SK-N-MC (cell line): ENCODE results near the gene PDE3B.

Experiments used
- DNase-seq: peaks from one replicate; pipeline ENCODE4 v3.0.0-alpha.2; 2011; ENCODE audit warnings: low read depth, low spot score
- H3K27ac ChIP-seq: fragments of 200-600 bp; sonication (generic); 2 replicates; pipeline ENCODE4 v1.5.1; 2016; ENCODE audit warnings: mixed run types
- H3K36me3 ChIP-seq: fragments of 200-600 bp; sonication (generic); 2 replicates; pipeline ENCODE4 v1.6.1; 2017; ENCODE audit warnings: antibody characterized with exemption, low read length, mixed read lengths; ENCODE audit not compliant: insufficient read depth
- H3K4me3 ChIP-seq: fragments of 200-600 bp; sonication (generic); 2 replicates; pipeline ENCODE4 v1.5.1; 2016
- H3K9ac ChIP-seq: fragments of 200-600 bp; sonication (generic); 2 replicates; pipeline ENCODE4 v1.8.0; 2017; ENCODE audit warnings: mixed run types, mixed read lengths; ENCODE audit not compliant: insufficient read length
- H3K9me3 ChIP-seq: fragments of 200-600 bp; sonication (generic); 2 replicates; pipeline ENCODE4 v1.6.1; 2017; ENCODE audit warnings: low read depth, mild to moderate bottlenecking, antibody characterized with exemption, low read length, moderate library complexity, mixed read lengths
- EZH2 ChIP-seq: fragments of 200-600 bp; sonication (generic); IDR thresholded peaks from one replicate; pipeline ENCODE4 v1.6.1; 2017; ENCODE audit warnings: antibody characterized with exemption
- FOXP2 ChIP-seq: optimal IDR thresholded peaks from 2 replicates; pipeline ENCODE3; 2011; ENCODE audit warnings: mild to moderate bottlenecking, moderate library complexity; ENCODE audit not compliant: insufficient read depth; ENCODE audit errors: extremely low read length, control extremely low read depth
- POLR2AphosphoS5 ChIP-seq: IDR thresholded peaks from 2 replicates; pipeline ENCODE4 v1.6.1; 2012; ENCODE audit warnings: mild to moderate bottlenecking, low read depth, low read length, borderline replicate concordance

Gene PDE3B

DNA sequence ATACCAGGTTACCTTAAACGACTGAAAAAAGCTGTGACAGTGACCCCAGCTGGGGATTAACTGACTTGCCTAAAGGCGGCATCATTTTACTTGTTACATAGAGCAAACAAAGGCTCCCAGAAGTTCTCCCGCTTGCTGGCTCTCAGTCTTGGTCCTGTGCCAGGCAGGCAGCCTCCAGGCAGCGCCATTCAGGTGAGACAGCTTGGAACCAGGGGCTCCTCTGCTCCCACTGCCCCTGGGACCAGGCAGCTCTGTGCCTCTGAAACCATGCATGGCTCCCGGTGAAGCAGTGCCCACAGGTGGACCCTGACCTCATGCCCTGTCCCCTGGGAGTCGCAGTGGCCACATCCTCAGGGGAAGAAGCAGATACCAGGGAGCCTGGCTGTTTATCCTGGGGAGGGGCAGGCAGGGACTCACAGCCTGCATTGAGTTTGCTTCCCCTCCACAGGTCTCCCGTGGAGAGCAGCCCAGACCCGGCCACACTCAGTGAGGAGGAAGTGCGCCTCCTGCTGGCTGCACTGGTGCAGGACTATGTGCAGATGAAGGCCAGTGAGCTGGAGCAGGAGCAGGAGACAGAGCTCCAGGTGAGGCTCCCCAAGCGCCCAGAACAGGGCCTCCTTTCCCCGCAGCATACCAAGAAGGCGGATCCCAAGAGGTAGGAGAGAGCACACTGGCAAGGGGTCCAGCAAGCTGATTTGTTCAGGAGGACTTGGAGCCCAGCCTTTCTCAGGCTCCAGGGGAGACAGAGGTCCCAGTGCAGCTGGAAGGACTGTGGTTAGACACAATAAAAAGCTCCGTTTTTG lies 264.0 kb downstream of the PDE3B start:
- Histone ChIP-seq H3K36me3 (no peaks in the 10 kb centered on the region; the same call in 1 of the 2 replicates), H3K9ac (peak overlapping the region; percentile 54), H3K27ac (peak overlapping the region; percentile 94), H3K4me3 (peak overlapping the region; percentile 70), H3K9me3 (no peaks in the 10 kb centered on the region)
- no peak for DNase-seq
- TF ChIP-seq FOXP2 (no peak), POLR2AphosphoS5 (no peak), EZH2 (no peak)

DNA sequence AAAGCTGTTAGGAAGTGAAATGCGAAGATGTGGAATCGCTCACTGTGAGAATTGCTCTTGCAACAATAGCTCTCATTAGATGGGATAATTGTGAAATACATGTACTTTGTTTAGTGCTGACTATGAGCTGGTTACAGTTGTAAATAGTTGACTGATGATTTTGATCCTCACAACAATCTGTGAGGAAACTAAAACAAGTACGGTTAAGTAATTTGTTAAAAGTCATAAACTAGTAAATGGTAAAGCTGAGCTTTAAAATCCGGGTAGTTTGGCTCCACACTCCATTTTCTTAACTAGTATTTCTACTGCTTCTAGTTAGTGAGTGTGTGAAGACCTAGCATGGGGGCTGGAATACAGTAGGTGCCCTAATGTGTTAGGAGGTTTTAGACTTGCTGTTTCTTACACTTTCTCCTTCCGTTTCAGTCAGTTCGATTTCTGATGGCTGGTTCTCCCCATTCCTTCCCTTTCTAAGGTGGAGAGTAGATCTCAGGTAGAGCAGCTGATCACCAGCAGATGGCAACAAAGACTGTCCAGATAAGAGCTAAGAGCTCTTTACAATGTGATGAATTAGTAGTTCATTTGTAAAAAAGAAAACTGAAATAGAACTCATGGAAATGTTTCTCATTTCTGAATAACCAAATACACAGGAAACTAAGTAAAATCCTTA lies 264.7 kb downstream of the PDE3B start:
- peak overlapping the region; percentile 80 for H3K9ac ChIP-seq
- peak overlapping the region; percentile 94 for H3K27ac ChIP-seq
- H3K9me3 ChIP-seq = no peaks in the 10 kb centered on the region
- TF ChIP-seq EZH2 (no peak), POLR2AphosphoS5 (no peak), FOXP2 (no peak)
- DNase-seq = peak; percentile 77
- H3K4me3 ChIP-seq = peak overlapping the region; percentile 70
- no peaks in the 10 kb centered on the region; the same call in 1 of the 2 replicates for H3K36me3 ChIP-seq

DNA sequence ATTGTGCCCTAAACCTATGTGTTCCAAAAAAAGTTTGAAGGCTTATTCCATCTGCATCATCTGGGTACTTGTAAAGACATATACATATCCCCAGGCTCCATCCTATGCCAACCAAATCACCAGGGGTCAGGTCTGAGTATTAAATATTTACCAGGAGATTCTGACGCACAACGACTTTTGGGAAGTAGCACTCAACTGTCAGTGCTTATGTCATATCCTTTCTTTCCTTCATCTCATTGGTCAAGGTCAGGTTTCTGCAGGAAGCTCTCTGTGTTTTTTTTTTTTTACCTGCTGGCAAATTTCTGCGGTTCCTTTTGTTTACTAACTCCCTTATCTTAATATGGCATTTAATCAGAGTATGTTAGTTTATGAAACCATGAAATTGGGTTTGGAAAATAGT lies 270.9 kb downstream of the PDE3B start:
- DNase-seq = no peak
- H3K27ac ChIP-seq = peak overlapping the region; percentile 86
- H3K4me3 ChIP-seq = no peak overlapping the region
- TF ChIP-seq POLR2AphosphoS5 (no peak), FOXP2 (no peak), EZH2 (no peak)
- H3K9me3 ChIP-seq = no peaks in the 10 kb centered on the region; the same call in 1 of the 2 replicates
- H3K36me3 ChIP-seq = peaks cover 8% of the 10 kb centered on the region; the same call in 1 of the 2 replicates
- H3K9ac ChIP-seq = no peak overlapping the region

DNA sequence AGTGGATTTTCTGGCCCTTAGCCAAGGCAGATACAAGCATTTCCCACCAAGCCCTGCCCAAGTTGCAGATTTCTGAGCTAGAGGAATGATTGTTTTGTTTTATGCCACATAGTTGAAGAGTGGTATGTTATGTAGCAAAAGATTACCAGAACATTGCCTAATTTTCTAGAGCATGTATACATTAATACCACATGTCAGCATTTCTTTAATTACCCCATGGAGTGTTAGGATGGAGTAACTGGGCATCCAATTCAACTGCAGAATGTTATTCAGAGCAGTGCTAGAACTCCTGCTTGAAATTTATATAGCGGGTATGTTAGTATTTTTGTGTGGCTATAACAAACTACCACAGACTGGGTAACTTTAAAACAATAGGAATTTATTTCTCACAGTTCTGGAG lies 272.8 kb downstream of the PDE3B start:
- no peaks in the 10 kb centered on the region; the same call in 1 of the 2 replicates for H3K9me3 ChIP-seq
- H3K36me3 ChIP-seq = peaks cover 8% of the 10 kb centered on the region; the same call in 1 of the 2 replicates
- no peak overlapping the region for H3K9ac ChIP-seq
- peak overlapping the region; percentile 86 for H3K27ac ChIP-seq
- no peak for TF ChIP-seq EZH2
- no peak for TF ChIP-seq FOXP2
- no peak for TF ChIP-seq POLR2AphosphoS5
- peak overlapping the region; percentile 26; the same call in 1 of the 2 replicates for H3K4me3 ChIP-seq
- no peak for DNase-seq
